NT2/D1 (cell line): Measurements from ENCODE around the gene AICDA.

ENCODE experiments used
- SUZ12 ChIP-seq: IDR thresholded peaks from 2 replicates; pipeline ENCODE4 v1.6.1; 2011; ENCODE audit not compliant: insufficient read length, insufficient read depth; ENCODE audit errors: extremely low read depth
- YY1 ChIP-seq: IDR thresholded peaks from 2 replicates; pipeline ENCODE4 v1.6.1; 2011; ENCODE audit not compliant: insufficient read length, insufficient read depth

GRCh38 chr12:8609061-8609570 lies 3.5 kb downstream of the AICDA start:
- TF ChIP-seq SUZ12 (no peak), YY1 (no peak)
